ENCODE data around the gene MN1.

DNA sequence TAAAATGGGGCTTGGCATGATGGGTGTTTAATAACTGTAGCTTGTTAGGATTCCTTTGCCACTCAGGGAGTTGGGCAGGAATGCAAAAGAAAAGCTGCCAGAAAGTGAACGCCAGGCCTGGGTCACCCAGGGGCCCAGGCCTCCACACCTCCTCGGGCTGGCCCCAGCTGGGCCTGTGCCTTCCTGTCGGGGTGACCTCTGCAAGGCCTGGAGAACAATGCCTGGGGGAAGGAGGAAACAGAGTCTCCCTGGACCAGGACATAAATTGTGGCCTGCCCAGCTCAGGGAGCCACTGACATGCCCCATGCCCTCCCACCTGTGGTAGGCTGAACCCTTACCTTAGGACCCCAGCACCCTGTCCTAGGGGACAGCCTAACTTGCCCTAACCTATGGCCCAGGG, 21.9 kb downstream of the MN1 start:
- TF ChIP-seq, protein P1, sequence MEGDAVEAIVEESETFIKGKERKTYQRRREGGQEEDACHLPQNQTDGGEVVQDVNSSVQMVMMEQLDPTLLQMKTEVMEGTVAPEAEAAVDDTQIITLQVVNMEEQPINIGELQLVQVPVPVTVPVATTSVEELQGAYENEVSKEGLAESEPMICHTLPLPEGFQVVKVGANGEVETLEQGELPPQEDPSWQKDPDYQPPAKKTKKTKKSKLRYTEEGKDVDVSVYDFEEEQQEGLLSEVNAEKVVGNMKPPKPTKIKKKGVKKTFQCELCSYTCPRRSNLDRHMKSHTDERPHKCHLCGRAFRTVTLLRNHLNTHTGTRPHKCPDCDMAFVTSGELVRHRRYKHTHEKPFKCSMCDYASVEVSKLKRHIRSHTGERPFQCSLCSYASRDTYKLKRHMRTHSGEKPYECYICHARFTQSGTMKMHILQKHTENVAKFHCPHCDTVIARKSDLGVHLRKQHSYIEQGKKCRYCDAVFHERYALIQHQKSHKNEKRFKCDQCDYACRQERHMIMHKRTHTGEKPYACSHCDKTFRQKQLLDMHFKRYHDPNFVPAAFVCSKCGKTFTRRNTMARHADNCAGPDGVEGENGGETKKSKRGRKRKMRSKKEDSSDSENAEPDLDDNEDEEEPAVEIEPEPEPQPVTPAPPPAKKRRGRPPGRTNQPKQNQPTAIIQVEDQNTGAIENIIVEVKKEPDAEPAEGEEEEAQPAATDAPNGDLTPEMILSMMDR (conservative IDR thresholded peaks at IDR 0.05; ENCODE audit: low read depth, low read length): no peak
- TF ChIP-seq POLR2A (IDR thresholded peaks at IDR 0.05; ENCODE audit: low read depth, low read length): no peak
- TF ChIP-seq SMC3 (IDR thresholded peaks at IDR 0.05; ENCODE audit: low read depth, low read length): no peak
- no peak for TF ChIP-seq CEBPB (IDR thresholded peaks at IDR 0.05; ENCODE audit: low read depth, low read length)
